Measurements from ENCODE around the gene HOXB7.

The HOXB7 gene

DNA sequence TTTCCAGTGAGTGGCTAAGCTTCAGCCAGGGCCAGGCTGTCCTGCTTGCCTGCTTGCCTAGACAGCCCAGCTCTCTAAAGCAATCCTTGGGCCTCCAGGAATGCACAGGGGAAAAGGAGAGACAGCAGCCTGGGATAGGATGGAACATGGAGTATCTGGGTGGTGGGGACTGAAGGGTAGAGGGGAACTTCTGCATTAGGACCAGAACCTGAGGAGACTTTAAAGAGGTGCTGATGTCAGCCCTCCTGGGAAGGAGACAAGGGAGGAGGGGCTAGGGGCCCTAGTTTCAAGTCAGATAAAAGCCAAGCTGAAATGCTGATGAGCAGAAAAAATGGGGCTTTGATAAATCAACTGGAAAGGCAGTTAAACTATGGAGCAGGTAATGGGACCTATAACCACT lies 1.8 kb downstream of the HOXB7 start:
- no peak for DNase-seq (ENCODE audit: low spot score)

- DNase-seq (ENCODE audit: low spot score): no peak
Measured at GRCh38 chr17:48608494-48608834, 2.4 kb downstream of the HOXB7 start.

- no peak for DNase-seq (ENCODE audit: low spot score)
Measured at GRCh38 chr17:48606892-48607614, 3.8 kb downstream of the HOXB7 start.

DNA sequence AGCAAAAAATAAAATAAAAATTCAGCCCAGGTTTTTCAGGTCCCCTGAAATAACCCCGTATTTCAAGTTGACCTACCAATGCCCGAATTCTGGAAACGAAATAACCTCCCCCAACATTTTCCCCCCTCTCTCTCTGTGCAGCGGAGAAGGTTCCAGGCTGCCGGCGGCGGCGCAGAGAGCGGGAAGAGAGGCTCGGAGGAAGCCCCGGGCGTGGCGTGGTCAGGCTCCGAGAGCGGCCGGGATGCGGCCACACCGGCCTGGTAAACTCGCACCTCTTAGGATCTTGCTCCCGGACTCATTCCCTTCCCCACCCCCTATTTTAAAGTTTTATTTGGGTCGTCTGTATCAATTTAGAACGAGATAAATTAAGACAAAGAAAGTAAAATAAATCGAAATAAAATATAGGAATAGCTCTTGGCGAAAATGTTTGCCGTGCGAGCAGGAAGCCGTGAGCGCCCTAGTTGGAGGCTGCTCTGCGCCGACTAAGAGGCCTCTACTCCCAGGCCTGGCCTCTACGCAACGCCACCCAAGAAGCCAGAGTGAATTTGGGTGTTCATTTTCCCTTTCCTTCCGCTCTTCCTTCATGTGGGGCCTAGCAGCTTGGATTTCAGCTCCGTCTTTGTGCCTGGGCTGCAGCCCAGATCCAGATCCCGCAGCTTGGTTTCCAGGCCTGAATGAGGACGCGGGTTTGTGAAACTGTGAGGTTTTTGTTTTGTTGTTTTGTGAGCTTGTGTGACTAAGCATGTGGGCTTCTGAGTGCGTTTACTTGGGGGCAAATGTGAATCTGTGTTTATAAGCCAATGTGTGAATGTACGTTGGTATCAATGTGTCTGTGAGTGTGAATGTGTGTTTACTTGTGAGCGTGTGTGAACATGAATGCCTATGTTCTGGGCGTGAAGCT lies 4.6 kb downstream of the HOXB7 start:
- DNase-seq (ENCODE audit: low spot score): no peak

DNA sequence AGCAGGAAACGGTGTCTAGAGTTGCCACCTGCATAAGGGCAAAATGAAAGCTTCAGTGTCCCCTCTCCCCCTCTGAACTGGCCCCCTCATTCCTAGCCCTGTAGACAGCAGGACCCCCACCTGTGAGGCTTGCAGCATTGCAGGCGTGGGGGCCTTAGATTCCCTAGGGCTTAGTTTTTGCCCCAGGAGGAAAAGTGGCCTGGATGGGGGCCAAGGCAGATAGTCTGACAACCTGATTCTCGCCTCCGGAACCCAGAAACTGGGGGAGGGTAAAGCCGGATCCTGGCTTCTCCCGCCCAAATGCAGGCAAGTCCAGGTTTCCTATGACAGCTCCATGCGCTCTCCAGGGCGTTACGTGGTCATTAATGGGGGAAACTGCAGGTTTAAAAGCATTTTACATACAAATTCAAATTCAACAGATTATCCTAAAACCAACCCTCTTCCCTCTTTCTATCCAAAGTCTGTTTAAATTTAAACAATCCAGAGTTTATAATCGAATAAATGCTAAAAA lies 5.4 kb downstream of the HOXB7 start:
- DNase-seq (ENCODE audit: low spot score): no peak

GRCh38 chr17:48604770-48605329 lies 6.0 kb downstream of the HOXB7 start, which contains the start of gene HOXB6:
HOXB6 (minus strand) TSS chr17:48604986; CDS start chr17:48598150, 6,836 bp downstream.
- no peak for DNase-seq (ENCODE audit: low spot score)

- DNase-seq (ENCODE audit: low spot score): no peak
Measured at GRCh38 chr17:48603959-48604769, 6.7 kb downstream of the HOXB7 start.

DNA sequence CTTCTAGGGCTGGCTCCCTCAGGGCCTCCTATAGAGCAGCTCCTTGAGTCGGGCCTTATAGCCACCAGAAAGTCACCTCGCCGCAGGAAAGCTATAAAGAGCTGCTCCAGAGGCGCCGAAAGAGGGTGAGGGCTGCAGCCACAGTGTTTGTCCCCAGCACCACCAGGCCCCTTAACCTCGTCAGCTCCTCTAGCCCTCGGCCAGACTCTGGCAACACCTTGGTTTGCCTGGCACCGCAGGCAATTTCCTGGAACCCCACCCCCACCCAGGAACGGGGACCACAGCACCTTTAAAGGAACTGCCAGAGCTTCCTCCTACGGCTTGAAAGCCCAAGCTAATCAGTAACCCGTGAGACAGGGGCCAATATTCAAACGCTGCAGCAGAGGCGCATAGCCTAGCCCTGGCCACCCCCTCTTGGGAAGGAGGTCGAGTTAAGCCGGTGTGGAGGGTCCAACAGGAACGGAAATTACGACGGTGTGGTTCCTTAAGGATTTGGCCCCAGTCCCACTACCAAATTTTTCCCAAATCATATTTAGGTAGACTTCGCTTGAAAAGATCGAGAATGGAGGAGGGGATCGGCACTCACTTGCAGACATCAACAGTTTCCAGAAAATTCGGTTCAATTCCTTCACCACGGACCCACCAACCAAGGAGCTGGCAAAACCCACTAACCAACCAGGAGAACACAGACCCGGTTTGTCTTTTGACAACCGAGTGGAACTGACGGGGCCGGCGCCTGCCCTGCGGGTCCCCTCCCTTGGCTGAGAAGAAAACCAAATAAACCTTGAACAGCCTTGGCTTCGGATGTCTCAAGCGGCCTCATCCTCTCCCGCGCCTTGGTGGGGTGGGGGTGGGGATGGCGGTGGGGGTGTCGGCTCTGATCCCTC lies 9.0 kb downstream of the HOXB7 start:
- DNase-seq (ENCODE audit: low spot score): no peak

DNA sequence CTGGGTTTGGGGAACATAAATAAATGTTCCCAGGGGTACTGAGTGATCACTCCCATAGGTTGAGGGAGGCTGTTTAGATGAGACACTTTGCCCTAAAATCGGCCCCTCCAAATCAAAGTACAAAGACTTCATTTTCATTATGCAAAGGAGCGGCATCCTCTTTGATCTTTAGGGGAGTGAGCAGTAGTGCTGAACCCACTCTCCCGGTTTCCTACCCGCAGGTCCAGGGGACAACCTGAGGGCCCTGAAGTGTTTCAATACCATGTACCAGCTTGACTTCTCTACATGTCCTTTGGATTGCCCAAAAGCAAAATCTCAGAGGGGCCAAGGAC lies 9.6 kb downstream of the HOXB7 start:
- DNase-seq (ENCODE audit: low spot score): no peak

GRCh38 chr17:48600244-48601098 lies 10.3 kb downstream of the HOXB7 start:
- DNase-seq (ENCODE audit: low spot score): no peak

DNA sequence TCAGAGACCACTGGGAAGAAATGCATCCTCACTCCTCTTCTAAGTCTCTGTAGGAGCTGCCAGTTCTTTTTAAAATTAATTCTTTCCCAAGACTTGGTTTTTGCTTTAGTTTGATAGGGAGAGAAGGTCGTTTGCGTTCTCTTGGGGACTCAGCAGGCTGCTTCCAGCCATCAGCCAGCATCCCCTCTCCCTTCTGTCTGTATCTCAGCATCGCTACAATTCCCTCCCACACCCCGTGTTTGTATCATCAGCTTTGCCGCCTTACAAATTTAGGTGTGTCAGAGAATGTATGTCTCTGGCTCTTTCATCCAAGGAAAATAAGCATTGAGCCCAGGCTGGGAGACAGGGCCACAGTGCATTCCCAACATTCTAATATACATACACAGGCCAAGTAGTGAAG lies 11.5 kb downstream of the HOXB7 start:
- no peak for DNase-seq (ENCODE audit: low spot score)

DNA sequence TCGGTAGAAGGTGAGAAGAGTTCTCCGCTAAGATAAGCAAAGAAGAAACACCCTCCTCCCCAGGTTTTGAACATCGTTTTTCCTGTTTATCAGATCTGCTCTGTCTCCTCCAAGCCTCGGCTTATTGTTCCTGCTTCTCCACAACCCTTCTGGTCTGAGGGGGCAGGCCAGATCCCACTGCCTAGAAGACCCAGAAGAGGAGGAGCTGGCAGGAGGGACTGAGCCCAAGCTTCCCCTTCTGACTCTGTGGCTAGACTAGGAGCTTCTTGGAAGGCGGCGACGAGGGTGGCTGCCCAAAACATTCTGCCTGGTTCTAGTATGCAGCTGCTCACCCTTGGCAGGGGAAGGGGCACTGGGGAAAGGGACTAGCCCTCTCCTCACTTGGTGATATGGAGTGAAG lies 12.1 kb downstream of the HOXB7 start:
- DNase-seq (ENCODE audit: low spot score): no peak

- no peak for DNase-seq (ENCODE audit: low spot score)
Measured at GRCh38 chr17:48597778-48598631, 12.8 kb downstream of the HOXB7 start.

GRCh38 chr17:48597528-48597777 lies 13.4 kb downstream of the HOXB7 start:
- no peak for DNase-seq (ENCODE audit: low spot score)

GRCh38 chr17:48596735-48597527 lies 13.9 kb downstream of the HOXB7 start:
- no peak for DNase-seq (ENCODE audit: low spot score)

DNA sequence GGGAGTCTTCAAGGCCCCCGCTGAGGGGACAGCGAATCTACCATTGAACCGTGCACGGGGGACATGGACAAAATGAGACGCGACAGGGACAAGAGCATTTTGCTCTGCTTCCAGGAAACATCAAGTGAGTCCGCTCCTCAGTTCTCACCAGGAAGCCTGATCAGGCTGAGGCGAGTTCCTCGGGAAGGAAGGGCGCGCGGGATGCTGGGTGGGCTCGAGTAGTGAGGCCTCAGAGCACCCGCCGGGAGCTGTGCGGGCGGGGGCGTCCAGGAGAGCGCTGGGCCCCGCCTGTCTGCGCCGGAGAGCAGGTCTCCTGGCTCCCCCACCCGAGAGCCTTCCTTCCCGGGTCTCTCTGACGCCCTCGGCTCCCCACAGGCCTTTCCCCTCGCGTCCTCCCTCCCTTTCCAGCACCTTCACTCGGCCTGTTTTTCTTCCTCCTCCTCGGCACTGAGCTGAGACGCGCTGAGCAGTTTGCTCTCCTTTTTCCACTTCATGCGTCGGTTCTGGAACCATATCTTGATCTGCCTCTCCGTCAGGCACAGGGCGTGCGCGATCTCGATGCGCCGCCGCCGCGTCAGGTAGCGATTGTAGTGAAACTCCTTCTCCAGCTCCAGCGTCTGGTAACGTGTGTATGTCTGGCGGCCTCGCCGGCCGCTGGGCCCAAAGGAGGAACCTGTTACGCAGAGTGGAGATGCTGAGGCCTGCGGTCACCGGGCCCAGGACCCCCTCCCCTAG lies 14.7 kb downstream of the HOXB7 start:
- no peak for DNase-seq (ENCODE audit: low spot score)

DNA sequence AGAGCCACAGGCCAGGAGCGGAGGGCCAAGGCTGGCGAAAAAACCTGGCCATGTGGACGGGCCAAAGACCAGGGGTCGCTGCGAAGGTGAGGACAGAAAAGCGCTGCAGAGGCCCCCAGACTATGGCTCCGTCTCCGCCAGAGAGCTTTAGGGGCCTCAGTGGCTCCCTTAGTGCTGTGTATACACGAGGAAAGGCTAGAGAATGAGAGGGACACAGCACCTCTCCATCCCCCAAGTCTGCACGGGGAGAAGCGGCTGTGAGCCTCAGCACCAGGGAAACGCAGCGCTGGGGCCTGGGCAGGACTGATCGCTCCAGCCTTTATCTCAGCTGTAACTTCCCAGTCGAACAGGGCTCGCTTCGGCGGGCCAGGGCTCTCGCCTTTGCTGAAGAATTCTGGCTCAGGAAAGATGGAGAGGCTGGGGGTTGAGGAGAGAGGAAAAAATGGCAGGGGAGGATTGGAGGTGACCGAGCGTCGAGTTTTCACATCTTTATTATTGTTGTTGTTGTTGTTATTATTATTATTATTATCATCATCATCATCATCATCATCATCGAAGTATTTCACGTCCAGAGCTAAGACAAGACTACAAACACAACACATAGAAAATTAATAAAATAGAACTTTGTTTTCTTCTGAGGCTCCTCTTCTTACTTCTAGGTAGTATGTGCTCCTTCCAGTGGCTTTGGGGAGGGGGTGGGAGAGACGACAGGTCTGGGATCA lies 15.4 kb downstream of the HOXB7 start:
- DNase-seq (ENCODE audit: low spot score): no peak
